ENCODE results near the gene DNAH6. TPM values are rescaled to one million over a fixed set of nuclear protein-coding genes. Genes with fewer than 3 reads are reported as not detected.
"Not testable (repeated sequence)": the region's sequence is repeated elsewhere in the genome, so short reads cannot be mapped to it uniquely, and the experiment has no call there.

The DNAH6 gene
- total RNA-seq, 1 donor from 2014 or later = 0.08 TPM

GRCh38 chr2:84771251-84771650 lies 255.0 kb downstream of the DNAH6 start:
- ATAC-seq (ENCODE audit: poor library complexity) (no peak), DNase-seq (no peak)
- intact Hi-C loops (cut with DNase I) = no loop called here

GRCh38 chr2:84773562-84773961 lies 257.3 kb downstream of the DNAH6 start:
- ATAC-seq (ENCODE audit: poor library complexity); intact Hi-C loops (cut with DNase I); DNase-seq: not testable (repeated sequence)

- intact Hi-C loops (cut with DNase I) = no loop called here
- DNase-seq (no peak), ATAC-seq (ENCODE audit: poor library complexity) (no peak)
Measured at GRCh38 chr2:84776011-84776410, 259.7 kb downstream of the DNAH6 start.

- intact Hi-C loops (cut with DNase I) = no loop called here
Measured at GRCh38 chr2:84778911-84779690, 262.8 kb downstream of the DNAH6 start.

GRCh38 chr2:84779781-84780180 lies 263.5 kb downstream of the DNAH6 start:
- ATAC-seq (ENCODE audit: poor library complexity) = no peak
- intact Hi-C loops (cut with DNase I) = no loop called here
- no peak for DNase-seq

More at GRCh38 chr2:84778911-84779690, 262.8 kb downstream of the DNAH6 start:
- ATAC-seq (ENCODE audit: poor library complexity) (no peak), DNase-seq (no peak)

GRCh38 chr2:84781942-84782716 lies 265.8 kb downstream of the DNAH6 start:
- ATAC-seq (ENCODE audit: poor library complexity) (no peak), DNase-seq (no peak)
- intact Hi-C loops (cut with DNase I) = no loop called here

GRCh38 chr2:84782717-84783442 lies 266.6 kb downstream of the DNAH6 start:
- ATAC-seq (ENCODE audit: poor library complexity) (no peak), DNase-seq (no peak)
- intact Hi-C loops (cut with DNase I) = no loop called here

- ATAC-seq (ENCODE audit: poor library complexity) (no peak), DNase-seq (no peak)
- intact Hi-C loops (cut with DNase I) = no loop called here
Measured at GRCh38 chr2:84785950-84786349, 269.7 kb downstream of the DNAH6 start.

GRCh38 chr2:84786601-84787000 lies 270.3 kb downstream of the DNAH6 start:
- intact Hi-C loops (cut with DNase I) = no loop called here
- DNase-seq (no peak), ATAC-seq (ENCODE audit: poor library complexity) (no peak)

- intact Hi-C loops (cut with DNase I) = no loop called here
- ATAC-seq (ENCODE audit: poor library complexity) (no peak), DNase-seq (no peak)
Measured at GRCh38 chr2:84788027-84788426, 271.7 kb downstream of the DNAH6 start.

- no peak for DNase-seq
- peak; percentile 74 for ATAC-seq (ENCODE audit: poor library complexity)
- intact Hi-C loops (cut with DNase I) = no loop called here
Measured at GRCh38 chr2:84788498-84788897, 272.2 kb downstream of the DNAH6 start.

- intact Hi-C loops (cut with DNase I) = no loop called here
- DNase-seq = no peak
- no peak for ATAC-seq (ENCODE audit: poor library complexity)
Measured at GRCh38 chr2:84792856-84793522, 276.7 kb downstream of the DNAH6 start.

GRCh38 chr2:84793641-84794040 lies 277.3 kb downstream of the DNAH6 start:
- intact Hi-C loops (cut with DNase I) = no loop called here

GRCh38 chr2:84796798-84797197 lies 280.5 kb downstream of the DNAH6 start:
- no peak for ATAC-seq (ENCODE audit: poor library complexity)
- intact Hi-C loops (cut with DNase I) = no loop called here

More at GRCh38 chr2:84793641-84794040, 277.3 kb downstream of the DNAH6 start:
- DNase-seq (no peak), ATAC-seq (ENCODE audit: poor library complexity) (no peak)

GRCh38 chr2:84797271-84797670 lies 281.0 kb downstream of the DNAH6 start:
- DNase-seq = no peak
- intact Hi-C loops (cut with DNase I) = no loop called here

More at GRCh38 chr2:84796798-84797197, 280.5 kb downstream of the DNAH6 start:
- no peak for DNase-seq

GRCh38 chr2:84799772-84800171 lies 283.5 kb downstream of the DNAH6 start:
- intact Hi-C loops (cut with DNase I) = no loop called here
- ATAC-seq (ENCODE audit: poor library complexity) (no peak), DNase-seq (no peak)

More at GRCh38 chr2:84797271-84797670, 281.0 kb downstream of the DNAH6 start:
- no peak for ATAC-seq (ENCODE audit: poor library complexity)

- intact Hi-C loops (cut with DNase I) = no loop called here
- DNase-seq (no peak), ATAC-seq (ENCODE audit: poor library complexity) (no peak)
Measured at GRCh38 chr2:84800194-84800805, 284.0 kb downstream of the DNAH6 start.

- ATAC-seq (ENCODE audit: poor library complexity) (no peak), DNase-seq (no peak)
- intact Hi-C loops (cut with DNase I) = no loop called here
Measured at GRCh38 chr2:84801811-84802210, 285.5 kb downstream of the DNAH6 start.
